G401 (cell line): ENCODE data around the gene KLHL1. TPM values are rescaled to one million over a fixed set of nuclear protein-coding genes. Genes with fewer than 3 reads are reported as not detected.
A peak's percentile ranks its signal among the peaks of the same experiment; 100 is the strongest.

ENCODE experiments used
- DNase-seq: peaks from one replicate; pipeline ENCODE4 v3.0.0-alpha.2; 2015; ENCODE audit warnings: low spot score
- in situ Hi-C: cut with HindIII; loops from 2 replicates; pipeline ENCODE4 v1.10.0; 2016; ENCODE audit warnings: low sequenced_read_pairs, mixed read lengths
- total RNA-seq: library from RNA; depleted of rRNA; stranded (reverse); fragments of >200 nt; shearing (Covaris generic); gene quantifications from 2 replicates; pipeline ENCODE4 v1.2.3, GENCODE V29; 2014

Gene KLHL1
- total RNA-seq, 1 experiment from 2014 or later, result not detected

- DNase-seq, result no peak
- in situ Hi-C loops, result no loop called here
Measured at GRCh38 chr13:70027551-70027950, 80.7 kb downstream of the KLHL1 start.

GRCh38 chr13:70023516-70023915, 84.7 kb downstream of the KLHL1 start:
- in situ Hi-C loops, result no loop called here
- DNase-seq, result no peak

- in situ Hi-C loops, result no loop called here
- DNase-seq, result no peak
Measured at GRCh38 chr13:70022646-70023045, 85.6 kb downstream of the KLHL1 start.

- DNase-seq, result no peak
- in situ Hi-C loops, result no loop called here
Measured at GRCh38 chr13:70016116-70016515, 92.1 kb downstream of the KLHL1 start.

- in situ Hi-C loops, result no loop called here
- no peak for DNase-seq
Measured at GRCh38 chr13:70014337-70014736, 93.9 kb downstream of the KLHL1 start.

GRCh38 chr13:69999875-70000274, 108.4 kb downstream of the KLHL1 start:
- in situ Hi-C loops, result no loop called here
- DNase-seq, result no peak

- in situ Hi-C loops, result no loop called here
- DNase-seq, result no peak
Measured at GRCh38 chr13:69997061-69997460, 111.2 kb downstream of the KLHL1 start.

GRCh38 chr13:69980799-69981198, 127.5 kb downstream of the KLHL1 start:
- DNase-seq, result no peak
- in situ Hi-C loops, result no loop called here

- no peak for DNase-seq
- in situ Hi-C loops, result no loop called here
Measured at GRCh38 chr13:69975496-69975895, 132.8 kb downstream of the KLHL1 start.

GRCh38 chr13:69970520-69970919, 137.7 kb downstream of the KLHL1 start:
- in situ Hi-C loops, result no loop called here
- no peak for DNase-seq

GRCh38 chr13:69959046-69959445, 149.2 kb downstream of the KLHL1 start:
- in situ Hi-C loops, result no loop called here
- peak; percentile 65 for DNase-seq

- in situ Hi-C loops, result no loop called here
Measured at GRCh38 chr13:69956839-69957238, 151.4 kb downstream of the KLHL1 start.

GRCh38 chr13:69956349-69956748, 151.9 kb downstream of the KLHL1 start:
- in situ Hi-C loops, result no loop called here
- DNase-seq, result no peak

More at GRCh38 chr13:69956839-69957238, 151.4 kb downstream of the KLHL1 start:
- DNase-seq, result no peak

GRCh38 chr13:69955271-69955670, 153.0 kb downstream of the KLHL1 start:
- in situ Hi-C loops, result no loop called here
- DNase-seq, result no peak

- in situ Hi-C loops, result no loop called here
Measured at GRCh38 chr13:69951412-69951811, 156.8 kb downstream of the KLHL1 start.

GRCh38 chr13:69950160-69950559, 158.1 kb downstream of the KLHL1 start:
- in situ Hi-C loops, result no loop called here
- DNase-seq, result no peak

More at GRCh38 chr13:69951412-69951811, 156.8 kb downstream of the KLHL1 start:
- no peak for DNase-seq

GRCh38 chr13:69948016-69948415, 160.2 kb downstream of the KLHL1 start:
- in situ Hi-C loops, result no loop called here
- no peak for DNase-seq

- DNase-seq, result no peak
Measured at GRCh38 chr13:69947582-69947981, 160.7 kb downstream of the KLHL1 start.

GRCh38 chr13:69946511-69946910, 161.7 kb downstream of the KLHL1 start:
- no peak for DNase-seq
- in situ Hi-C loops, result no loop called here

More at GRCh38 chr13:69947582-69947981, 160.7 kb downstream of the KLHL1 start:
- in situ Hi-C loops, result no loop called here

- no peak for DNase-seq
- in situ Hi-C loops, result no loop called here
Measured at GRCh38 chr13:69935043-69935442, 173.2 kb downstream of the KLHL1 start.

GRCh38 chr13:69928262-69928661, 180.0 kb downstream of the KLHL1 start:
- no peak for DNase-seq
- in situ Hi-C loops, result no loop called here

- no peak for DNase-seq
- in situ Hi-C loops, result no loop called here
Measured at GRCh38 chr13:69921156-69921555, 187.1 kb downstream of the KLHL1 start.
